Astrocyte (in vitro differentiated cells and primary cell): ENCODE data around the gene SNUPN. TPM values are rescaled to one million over a fixed set of nuclear protein-coding genes. Genes with fewer than 3 reads are reported as not detected.

ENCODE experiments used
- DNase-seq: peaks from one replicate; pipeline ENCODE4 v3.0.0-alpha.2; 2010; ENCODE audit warnings: low read depth
- FAIRE-seq: peaks from 2 replicates; lab custom pipeline; 2011; peaks lifted over from hg19 to GRCh38; lab: Jason Lieb, UNC
- H2AFZ ChIP-seq: 2 replicates; pipeline ENCODE4 v1.6.0; 2012; ENCODE audit warnings: low read depth, low read length, inconsistent platforms
- H3K27ac ChIP-seq: 2 replicates; pipeline ENCODE4 v1.5.1; 2011; ENCODE audit warnings: low read depth, low read length, inconsistent platforms
- H3K27me3 ChIP-seq: 2 replicates; pipeline ENCODE4 v1.6.0; 2011; ENCODE audit warnings: low read length, inconsistent platforms; ENCODE audit not compliant: insufficient read depth
- H3K36me3 ChIP-seq: 2 replicates; pipeline ENCODE4 v1.5.1; 2011; ENCODE audit warnings: low read length, inconsistent platforms; ENCODE audit not compliant: insufficient read depth
- H3K4me1 ChIP-seq: 2 replicates; pipeline ENCODE4 v1.5.1; 2011; ENCODE audit warnings: low read length, inconsistent platforms; ENCODE audit not compliant: insufficient read depth
- H3K4me2 ChIP-seq: 2 replicates; pipeline ENCODE4 v1.6.0; 2012; ENCODE audit warnings: low read length, inconsistent platforms
- H3K4me3 ChIP-seq: 2 replicates; pipeline ENCODE4 v1.5.1; 2011; ENCODE audit warnings: low read depth, mild to moderate bottlenecking, low read length, inconsistent platforms; ENCODE audit not compliant: insufficient read depth
- H3K79me2 ChIP-seq: 2 replicates; pipeline ENCODE4 v1.6.0; 2012; ENCODE audit warnings: mild to moderate bottlenecking, low read length, inconsistent platforms; ENCODE audit not compliant: insufficient read depth
- H3K9ac ChIP-seq: 2 replicates; pipeline ENCODE4 v1.6.0; 2012; ENCODE audit warnings: mild to moderate bottlenecking, low read length, inconsistent platforms
- H3K9me3 ChIP-seq: 2 replicates; pipeline ENCODE4 v1.5.1; 2012; ENCODE audit warnings: low read depth, mild to moderate bottlenecking, low read length, inconsistent platforms; ENCODE audit not compliant: insufficient read depth
- H4K20me1 ChIP-seq: 2 replicates; pipeline ENCODE4 v1.6.0; 2012; ENCODE audit warnings: low read length, inconsistent platforms; ENCODE audit not compliant: insufficient read depth
- H3K27ac Mint-ChIP-seq: one replicate; pipeline ENCODE4 v1.8.0; 2021; ENCODE audit warnings: mild to moderate bottlenecking, mixed read lengths; ENCODE audit not compliant: unreplicated experiment
- H3K27me3 Mint-ChIP-seq: one replicate; pipeline ENCODE4 v1.8.0; 2021; ENCODE audit warnings: low read depth, mixed read lengths; ENCODE audit not compliant: unreplicated experiment
- H3K36me3 Mint-ChIP-seq: one replicate; pipeline ENCODE4 v1.8.0; 2021; ENCODE audit warnings: low read depth, mixed read lengths; ENCODE audit not compliant: unreplicated experiment
- H3K4me1 Mint-ChIP-seq: one replicate; pipeline ENCODE4 v1.8.0; 2021; ENCODE audit warnings: low read depth, mixed read lengths; ENCODE audit not compliant: unreplicated experiment
- H3K4me3 Mint-ChIP-seq: one replicate; pipeline ENCODE4 v1.8.0; 2021; ENCODE audit warnings: mild to moderate bottlenecking, moderate library complexity, mixed read lengths; ENCODE audit not compliant: unreplicated experiment
- H3K9me3 Mint-ChIP-seq: one replicate; pipeline ENCODE4 v1.8.0; 2021; ENCODE audit warnings: mild to moderate bottlenecking, mixed read lengths; ENCODE audit not compliant: unreplicated experiment
- CTCF ChIP-seq: IDR thresholded peaks from 2 replicates; pipeline ENCODE4 v1.5.1; 2011; ENCODE audit warnings: low read depth, mild to moderate bottlenecking, inconsistent platforms, low read length, moderate library complexity; ENCODE audit not compliant: insufficient read depth
- EZH2 ChIP-seq: IDR thresholded peaks from 2 replicates; pipeline ENCODE4 v1.6.1; 2012; ENCODE audit warnings: mild to moderate bottlenecking, low read length, inconsistent platforms; ENCODE audit not compliant: insufficient read depth
- total RNA-seq: library from RNA; stranded (reverse); gene quantifications from 2 replicates; pipeline ENCODE4 v1.2.1, GENCODE V29; 2021

Gene SNUPN
- total RNA-seq, 1 donor from 2014 or later: 15.9 TPM

- Histone ChIP-seq H3K4me1 (peaks cover 47% of the 10 kb centered on the region), H3K27ac (peak overlapping the region; percentile 96), H3K79me2 (no peaks in the 10 kb centered on the region), H3K4me2 (peak overlapping the region; percentile 81), H3K27me3 (no peaks in the 10 kb centered on the region), H4K20me1 (no peaks in the 10 kb centered on the region), H2AFZ (no peak overlapping the region), H3K9ac (peak overlapping the region; percentile 91), H3K9me3 (no peaks in the 10 kb centered on the region), H3K4me3 (no peak overlapping the region), H3K36me3 (no peaks in the 10 kb centered on the region)
- FAIRE-seq (peak; percentile 39), DNase-seq (peak; percentile 52)
- Mint-ChIP-seq H3K27ac (peak overlapping the region; percentile 51), H3K9me3 (no peaks in the 10 kb centered on the region), H3K27me3 (no peaks in the 10 kb centered on the region), H3K36me3 (peaks cover 6% of the 10 kb centered on the region), H3K4me3 (no peak overlapping the region), H3K4me1 (peaks cover 31% of the 10 kb centered on the region)
- no peak for TF ChIP-seq EZH2
- TF ChIP-seq CTCF: no peak
These were observed 48.1 kb upstream of the SNUPN start for GRCh38 chr15:75673426-75674235.

- Mint-ChIP-seq H3K4me1 (peaks cover 33% of the 10 kb centered on the region), H3K9me3 (no peaks in the 10 kb centered on the region), H3K4me3 (peak overlapping the region; percentile 42), H3K27me3 (no peaks in the 10 kb centered on the region), H3K27ac (peak overlapping the region; percentile 51), H3K36me3 (peaks cover 8% of the 10 kb centered on the region)
- H3K4me1 ChIP-seq: peaks cover 48% of the 10 kb centered on the region
- no peaks in the 10 kb centered on the region for H3K9me3 ChIP-seq
- no peaks in the 10 kb centered on the region for H3K27me3 ChIP-seq
- H3K4me2 ChIP-seq: peak overlapping the region; percentile 81
- FAIRE-seq: peak; percentile 79
- no peak overlapping the region for H2AFZ ChIP-seq
- peak overlapping the region; percentile 91 for H3K9ac ChIP-seq
- H3K4me3 ChIP-seq: no peak overlapping the region
- no peaks in the 10 kb centered on the region for H4K20me1 ChIP-seq
- H3K27ac ChIP-seq: peak overlapping the region; percentile 96
- H3K36me3 ChIP-seq: no peaks in the 10 kb centered on the region
- no peak for TF ChIP-seq EZH2
- no peak for TF ChIP-seq CTCF
- peak; percentile 80 for DNase-seq
- no peaks in the 10 kb centered on the region for H3K79me2 ChIP-seq
These were observed 47.3 kb upstream of the SNUPN start for GRCh38 chr15:75672646-75673425.
